CD4-positive, alpha-beta T cell treated with Interleukin-15 for 4 hours (primary cell): ENCODE measurements around the gene RFX5.
"Not testable (repeated sequence)": the region's sequence is repeated elsewhere in the genome, so short reads cannot be mapped to it uniquely, and the experiment has no call there.

Experiments
- DNase-seq: peaks from one replicate; pipeline ENCODE4 v3.0.0-alpha.2; 2020; ENCODE audit warnings: low spot score

RFX5 gene

GRCh38 chr1:151362308-151363155 lies 15.5 kb upstream of the RFX5 start:
- no peak for DNase-seq

GRCh38 chr1:151361883-151362282 lies 14.8 kb upstream of the RFX5 start:
- DNase-seq, result no peak

DNA sequence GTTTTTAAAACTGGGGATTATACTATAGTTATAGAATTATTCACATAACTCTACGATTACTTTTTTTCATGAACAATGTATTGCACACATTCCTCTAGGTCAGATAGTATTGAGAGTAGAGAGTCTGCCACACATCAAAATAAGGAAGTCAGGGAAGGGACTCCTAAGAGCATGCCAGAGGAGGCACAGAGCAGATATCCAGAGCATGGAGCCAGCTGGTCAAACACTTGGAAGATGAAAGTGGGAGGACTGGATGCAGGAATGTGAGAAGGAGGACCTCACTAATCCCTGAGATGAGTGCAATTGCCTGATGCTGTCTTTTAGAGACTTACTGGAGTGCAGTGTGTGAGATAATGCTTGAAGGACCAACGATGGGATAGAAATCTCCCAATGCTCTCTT lies 9.6 kb upstream of the RFX5 start:
- no peak for DNase-seq

GRCh38 chr1:151352021-151352718 lies 5.1 kb upstream of the RFX5 start:
- DNase-seq, result no peak

DNA sequence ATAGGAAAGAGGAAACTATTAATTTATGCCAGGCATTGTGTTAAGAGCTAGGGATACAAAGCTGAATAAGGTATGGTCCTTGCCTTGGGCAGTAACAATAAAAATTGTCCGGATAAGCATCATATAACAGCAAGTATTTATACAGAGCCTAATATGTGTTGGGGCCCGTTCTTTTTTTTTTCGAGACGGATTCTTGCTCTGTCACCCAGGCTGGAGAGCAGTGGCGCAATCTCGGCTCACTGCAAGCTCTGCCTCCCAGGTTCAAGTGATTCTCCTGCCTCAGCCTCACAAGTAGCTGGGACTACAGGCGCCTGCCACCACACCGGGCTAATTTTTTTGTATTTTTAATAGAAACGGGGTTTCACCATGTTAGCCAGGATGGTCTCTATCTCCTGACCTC lies 3.3 kb upstream of the RFX5 start:
- not testable (repeated sequence) for DNase-seq

- no peak for DNase-seq
Measured at GRCh38 chr1:151347523-151348246, 633 bp upstream of the RFX5 start.

DNA sequence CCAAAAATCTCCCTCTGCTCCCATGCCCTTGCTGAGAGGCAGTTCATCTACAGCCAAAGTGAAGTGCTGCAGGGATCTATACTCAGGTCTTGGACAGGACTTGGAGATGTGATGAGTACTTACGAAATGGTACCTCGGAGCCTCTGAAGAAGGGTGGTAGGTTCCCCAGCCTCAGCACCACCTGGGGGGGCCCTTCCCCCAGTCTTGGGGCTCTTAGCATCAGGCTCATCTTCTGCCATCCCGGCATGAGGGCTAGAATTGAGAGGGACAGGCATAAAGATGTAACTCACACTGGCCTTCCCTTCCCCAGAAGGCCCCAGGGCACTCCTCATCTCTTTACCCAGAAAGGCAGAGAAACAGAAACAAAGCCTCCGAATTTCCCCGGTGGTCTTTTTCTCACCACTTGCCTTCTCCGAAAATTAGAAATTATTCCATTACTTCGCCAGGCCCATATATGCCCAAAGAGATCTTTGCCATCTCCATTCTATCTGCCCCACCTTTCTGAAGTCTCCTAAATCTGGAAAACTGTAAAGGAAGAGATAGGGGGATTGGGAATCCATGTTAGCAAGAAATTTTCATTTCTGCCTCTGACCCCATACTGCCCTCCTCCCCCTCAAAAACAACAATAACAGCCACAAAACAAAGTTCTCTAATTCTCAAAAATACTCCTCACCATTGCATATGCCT lies 827 bp downstream of the RFX5 start:
- no peak for DNase-seq

DNA sequence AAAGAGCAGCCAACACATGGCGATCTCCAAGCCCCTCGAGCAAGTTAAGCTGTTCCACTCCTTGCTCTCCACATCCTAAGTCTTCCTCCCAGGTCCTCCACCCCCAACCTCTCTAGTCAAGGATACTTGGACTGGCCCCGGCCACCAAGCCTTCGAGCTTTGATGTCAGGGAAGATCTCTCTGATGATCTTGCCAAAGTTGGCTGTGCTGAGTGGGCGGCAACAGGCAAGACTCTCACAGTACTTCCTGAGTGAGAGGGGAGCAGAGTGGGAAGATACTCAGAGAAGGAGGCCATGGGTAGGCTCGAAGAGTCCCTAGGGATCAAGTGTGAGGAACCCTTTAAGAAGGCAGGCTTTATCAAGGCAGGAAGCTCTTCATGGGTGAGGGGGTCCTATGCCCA lies 2.8 kb downstream of the RFX5 start:
- no peak for DNase-seq

DNA sequence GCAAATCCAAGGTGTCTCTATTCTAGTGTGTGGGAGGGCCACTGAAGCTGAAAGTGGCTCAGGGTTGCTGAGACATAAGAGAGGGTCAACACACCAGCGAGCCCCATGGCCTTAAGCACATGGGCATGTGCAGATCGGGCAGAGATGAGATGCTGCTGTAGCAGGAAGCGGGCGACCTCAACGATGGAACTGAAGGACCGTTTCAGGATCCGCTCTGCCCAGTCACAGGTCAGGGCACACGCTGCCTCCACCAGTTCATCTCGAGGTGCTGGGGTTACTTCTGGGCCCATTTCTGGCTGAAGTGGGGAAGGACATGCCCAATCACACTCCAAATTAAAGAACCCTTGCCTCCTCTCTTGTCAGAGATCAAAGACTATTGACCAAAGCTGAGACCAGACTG lies 3.5 kb downstream of the RFX5 start:
- no peak for DNase-seq

DNA sequence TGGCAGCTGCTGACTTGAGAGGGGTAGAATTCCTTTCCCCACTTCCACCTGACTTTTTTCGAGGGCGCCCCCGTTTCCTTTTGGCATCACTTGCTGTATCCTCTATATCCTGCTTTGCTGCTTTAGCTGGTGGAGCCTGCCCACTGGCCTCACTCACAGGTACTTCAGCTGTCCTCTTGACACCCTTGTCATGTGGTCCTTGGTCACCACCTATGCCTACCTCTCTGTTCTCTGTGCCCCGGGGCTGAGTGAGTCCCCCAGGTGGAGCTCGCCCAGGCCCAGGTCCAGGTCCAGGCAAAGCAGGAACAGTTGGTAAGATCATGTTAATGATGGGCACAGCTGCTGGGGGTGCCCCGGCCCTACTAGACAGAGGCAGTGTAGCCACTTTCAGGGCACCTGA lies 4.5 kb downstream of the RFX5 start:
- no peak for DNase-seq

DNA sequence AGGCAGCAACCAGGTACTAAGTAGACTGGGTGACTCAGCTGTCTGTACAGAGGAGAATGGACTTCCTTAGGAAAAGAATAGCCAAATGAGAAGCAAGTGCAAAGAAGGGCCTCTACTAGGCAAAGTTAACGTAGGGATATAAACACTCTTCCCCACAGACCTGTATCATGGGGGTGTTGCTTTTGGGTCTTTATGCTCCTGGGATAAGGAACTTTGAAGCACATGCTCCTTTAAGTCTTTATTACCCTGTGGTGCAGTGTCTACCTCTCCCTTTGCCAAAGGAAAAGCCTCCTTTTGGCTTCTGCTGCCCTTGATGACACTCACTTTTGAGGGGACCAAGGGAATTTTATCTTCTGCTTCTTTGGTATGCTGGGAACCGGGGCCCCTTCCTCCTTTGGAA lies 5.0 kb downstream of the RFX5 start:
- no peak for DNase-seq

GRCh38 chr1:151340870-151341754 lies 5.9 kb downstream of the RFX5 start:
- DNase-seq, result peak; percentile 76

DNA sequence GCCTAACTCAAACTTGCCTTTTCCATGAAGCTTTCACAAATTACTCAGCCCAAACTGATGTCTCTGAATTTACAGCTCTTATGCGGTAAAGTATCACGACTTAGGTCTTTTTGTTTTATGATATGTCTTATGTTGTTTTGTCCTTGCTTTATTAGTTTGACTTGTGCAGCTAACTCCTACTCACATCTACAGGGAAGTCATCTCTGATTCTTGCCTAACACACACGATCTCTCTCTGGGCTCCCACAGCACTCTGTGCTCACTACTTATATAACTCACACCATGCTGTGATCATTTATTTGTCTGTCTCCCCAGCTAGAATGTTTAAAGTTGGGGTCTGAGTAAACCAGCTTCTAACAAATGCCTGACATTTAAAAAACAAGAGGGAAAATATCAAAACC lies 10.5 kb downstream of the RFX5 start:
- DNase-seq, result no peak

GRCh38 chr1:151334822-151335221 lies 12.2 kb downstream of the RFX5 start:
- no peak for DNase-seq

DNA sequence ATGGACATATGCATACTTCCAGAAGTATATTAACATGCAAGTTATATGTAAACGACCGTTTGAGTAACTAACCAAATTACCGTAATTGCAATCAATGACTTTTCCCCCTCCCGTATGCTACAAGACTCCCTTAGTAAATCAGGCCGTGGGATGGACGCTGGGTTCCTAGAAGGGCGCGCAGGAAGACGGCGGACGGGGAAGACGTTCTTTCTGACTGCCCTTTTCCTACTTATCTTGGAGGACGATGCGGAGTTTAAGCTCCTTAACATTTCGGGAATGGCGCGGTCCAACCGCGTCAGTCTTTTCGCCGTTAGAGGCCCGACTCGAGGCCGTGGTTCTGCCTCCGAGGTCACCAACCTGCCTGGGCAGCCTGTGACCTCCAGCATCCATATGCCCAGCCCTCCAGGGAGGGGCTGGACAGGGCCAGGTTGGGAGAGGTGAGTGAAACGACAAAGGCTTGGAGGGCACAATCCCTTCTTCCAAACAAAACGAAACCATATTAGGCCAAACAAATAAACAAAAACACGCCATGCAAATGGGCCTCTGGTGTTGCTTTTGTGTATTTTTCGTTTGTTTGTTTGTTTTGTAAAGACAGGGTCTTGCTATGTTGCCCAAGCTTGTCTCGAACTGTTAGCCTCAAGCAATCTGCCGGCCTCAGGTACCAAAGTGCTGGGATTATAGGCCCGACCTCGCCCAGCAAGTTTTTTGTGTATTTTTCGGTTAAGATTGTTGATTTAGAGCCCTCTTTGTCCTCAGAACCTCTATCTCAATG lies 19.0 kb downstream of the RFX5 start:
- DNase-seq, result no peak

GRCh38 chr1:151327223-151327902 lies 19.7 kb downstream of the RFX5 start, which contains the start of gene PI4KB:
PI4KB (minus strand) TSS chr1:151327416; CDS start chr1:151316481, 10,935 bp downstream.
- DNase-seq, result peak; percentile 96

DNA sequence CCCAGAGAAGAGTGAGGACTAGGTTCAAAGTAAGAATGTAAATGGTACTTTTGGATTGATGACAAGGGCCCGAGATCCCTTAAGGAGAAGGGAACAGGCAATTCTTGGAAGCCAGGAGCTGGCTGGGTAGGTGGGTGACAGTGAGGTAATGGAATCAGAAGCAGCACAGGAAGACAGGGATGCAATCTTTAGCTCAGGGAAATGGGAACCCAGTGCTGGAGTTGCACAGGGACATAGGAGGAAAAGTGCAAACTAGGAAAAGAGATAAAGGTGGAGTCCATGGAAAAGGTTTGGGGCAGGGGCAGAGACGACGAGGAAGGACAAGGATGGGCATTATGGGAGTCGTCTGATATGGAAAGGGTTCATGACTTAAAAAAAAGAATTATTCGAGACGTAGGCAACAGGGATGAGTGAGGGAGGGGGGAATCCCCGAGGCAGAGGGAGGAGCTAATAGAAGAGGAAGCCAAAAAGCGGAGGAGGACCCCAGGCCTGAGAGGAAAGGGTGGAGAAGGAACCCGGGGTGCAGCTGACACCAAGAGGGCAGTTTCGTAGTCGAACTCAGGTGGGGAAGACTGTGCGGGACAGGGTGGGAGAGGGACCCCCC lies 20.3 kb downstream of the RFX5 start:
- DNase-seq, result peak; percentile 67

DNA sequence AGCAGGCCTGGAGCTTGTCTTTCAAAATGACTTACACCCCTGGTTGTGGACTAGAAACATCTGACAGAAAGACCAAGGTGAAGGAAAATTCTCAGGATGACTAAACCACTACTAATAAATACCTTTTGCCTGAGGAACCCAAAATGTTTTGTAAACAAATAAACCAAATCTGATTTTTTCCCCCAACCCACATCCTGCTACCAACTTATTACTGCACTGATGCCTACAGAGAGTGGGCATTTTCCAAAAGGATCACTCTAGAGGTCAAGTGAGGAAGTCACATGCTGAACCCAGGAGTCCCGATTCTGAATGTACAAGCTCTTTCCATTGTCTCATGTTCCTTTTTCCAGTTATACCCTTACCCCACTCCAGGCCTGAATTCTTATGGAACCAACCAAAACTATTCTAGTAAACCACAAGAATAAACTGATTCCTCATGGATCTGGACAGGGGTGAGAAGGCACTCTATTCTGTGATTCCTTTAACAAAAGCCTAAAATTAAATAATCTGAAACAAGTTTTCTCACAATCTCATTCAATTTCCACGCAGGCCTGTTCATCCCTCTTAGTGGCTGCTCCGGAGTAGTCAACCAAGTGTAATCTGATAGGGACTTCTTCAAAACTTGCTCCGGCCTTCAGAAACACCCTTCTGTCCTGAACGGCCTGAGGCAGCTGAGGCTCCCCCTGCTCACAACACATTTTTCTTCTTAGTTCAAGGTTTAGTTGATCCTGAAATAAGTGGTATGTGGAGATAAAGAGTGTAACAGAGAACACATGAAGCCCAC lies 21.2 kb downstream of the RFX5 start:
- DNase-seq, result no peak

- DNase-seq, result no peak
Measured at GRCh38 chr1:151325231-151325630, 21.8 kb downstream of the RFX5 start.
